NCI-H226 (cell line): ENCODE measurements around the gene NPM1.
A peak's percentile ranks its signal among the peaks of the same experiment; 100 is the strongest.

Experiments
- DNase-seq: peaks from one replicate; pipeline ENCODE4 v3.0.0-alpha.2; 2015

NPM1 gene

GRCh38 chr5:171415115-171415730 is 27.6 kb downstream of the NPM1 start:
- DNase-seq = no peak

GRCh38 chr5:171416160-171417049 is 28.8 kb downstream of the NPM1 start:
- no peak for DNase-seq

GRCh38 chr5:171418316-171418981 is 30.8 kb downstream of the NPM1 start:
- peak; percentile 80 for DNase-seq

- peak; percentile 98 for DNase-seq
Measured at GRCh38 chr5:171418982-171419687, 31.5 kb downstream of the NPM1 start, which contains the start of gene FGF18. Gene FGF18, plus strand, starts transcription at chr5:171419647. Its CDS starts 553 bp downstream, at chr5:171420200.

GRCh38 chr5:171419688-171420430 is 32.2 kb downstream of the NPM1 start:
- DNase-seq = peak; percentile 16

GRCh38 chr5:171420431-171421241 is 33.0 kb downstream of the NPM1 start:
- peak; percentile 83 for DNase-seq

GRCh38 chr5:171421331-171422262 is 33.9 kb downstream of the NPM1 start:
- no peak for DNase-seq

- no peak for DNase-seq
Measured at GRCh38 chr5:171422495-171422894, 34.8 kb downstream of the NPM1 start.

- peak; percentile 90 for DNase-seq
Measured at GRCh38 chr5:171422902-171423663, 35.4 kb downstream of the NPM1 start.

GRCh38 chr5:171424726-171425125 is 37.1 kb downstream of the NPM1 start:
- peak; percentile 74 for DNase-seq

GRCh38 chr5:171425596-171426244 is 38.1 kb downstream of the NPM1 start:
- no peak for DNase-seq

GRCh38 chr5:171426266-171426665 is 38.6 kb downstream of the NPM1 start:
- no peak for DNase-seq

- DNase-seq = no peak
Measured at GRCh38 chr5:171426680-171427079, 39.0 kb downstream of the NPM1 start.

GRCh38 chr5:171427318-171428167 is 39.9 kb downstream of the NPM1 start:
- DNase-seq = peak; percentile 86

GRCh38 chr5:171428168-171428696 is 40.6 kb downstream of the NPM1 start:
- DNase-seq = no peak

GRCh38 chr5:171428809-171429542 is 41.3 kb downstream of the NPM1 start:
- no peak for DNase-seq

- DNase-seq = no peak
Measured at GRCh38 chr5:171429543-171429910, 41.9 kb downstream of the NPM1 start.
